ENCODE data around the gene STPG1. TPM values are rescaled to one million over a fixed set of nuclear protein-coding genes. Genes with fewer than 3 reads are reported as not detected.

Gene STPG1
- total RNA-seq, 2 donors from 2014 or later: 9.8 to 10.8 TPM

DNA sequence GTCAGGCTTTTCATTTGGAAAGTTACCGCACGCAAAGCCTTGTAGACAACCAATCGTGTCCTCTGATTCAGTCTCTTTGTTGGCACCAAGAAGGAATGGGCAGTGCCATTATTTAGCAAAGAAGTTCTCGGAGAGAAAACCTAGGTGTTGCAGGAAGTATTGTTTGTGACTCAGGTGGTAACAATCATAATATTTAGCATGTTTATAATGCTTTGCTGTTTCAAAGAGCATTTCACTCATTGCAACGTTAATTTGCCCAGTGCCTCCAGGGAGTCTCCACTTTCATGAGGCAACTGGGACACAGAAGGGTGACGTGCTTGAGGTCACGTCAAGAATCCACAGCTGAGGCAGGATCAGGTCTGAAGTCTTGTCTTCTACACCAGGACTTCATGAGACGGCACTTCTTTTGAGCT lies 31.4 kb downstream of the STPG1 start:
- Histone ChIP-seq H3K27me3 (replicated peaks; ENCODE audit: insufficient read depth) (no peaks in the 10 kb centered on the region), H3K9me3 (no peaks in the 10 kb centered on the region), H3K27ac (no peak overlapping the region), H3K4me1 (replicated peaks) (no peaks in the 10 kb centered on the region), H3K4me3 (no peak overlapping the region), H3K36me3 (no peaks in the 10 kb centered on the region)
- intact Hi-C loops (cut with DNase I): loop anchor here (10.0 kb wide), 1 partner anchor 307 kb away; no protein-coding TSS in a partner anchor
- no peak for DNase-seq (ENCODE audit: low spot score)
- TF ChIP-seq, protein P1, sequence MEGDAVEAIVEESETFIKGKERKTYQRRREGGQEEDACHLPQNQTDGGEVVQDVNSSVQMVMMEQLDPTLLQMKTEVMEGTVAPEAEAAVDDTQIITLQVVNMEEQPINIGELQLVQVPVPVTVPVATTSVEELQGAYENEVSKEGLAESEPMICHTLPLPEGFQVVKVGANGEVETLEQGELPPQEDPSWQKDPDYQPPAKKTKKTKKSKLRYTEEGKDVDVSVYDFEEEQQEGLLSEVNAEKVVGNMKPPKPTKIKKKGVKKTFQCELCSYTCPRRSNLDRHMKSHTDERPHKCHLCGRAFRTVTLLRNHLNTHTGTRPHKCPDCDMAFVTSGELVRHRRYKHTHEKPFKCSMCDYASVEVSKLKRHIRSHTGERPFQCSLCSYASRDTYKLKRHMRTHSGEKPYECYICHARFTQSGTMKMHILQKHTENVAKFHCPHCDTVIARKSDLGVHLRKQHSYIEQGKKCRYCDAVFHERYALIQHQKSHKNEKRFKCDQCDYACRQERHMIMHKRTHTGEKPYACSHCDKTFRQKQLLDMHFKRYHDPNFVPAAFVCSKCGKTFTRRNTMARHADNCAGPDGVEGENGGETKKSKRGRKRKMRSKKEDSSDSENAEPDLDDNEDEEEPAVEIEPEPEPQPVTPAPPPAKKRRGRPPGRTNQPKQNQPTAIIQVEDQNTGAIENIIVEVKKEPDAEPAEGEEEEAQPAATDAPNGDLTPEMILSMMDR (IDR thresholded peaks at IDR 0.05): no peak
- TF ChIP-seq POLR2AphosphoS5 (IDR thresholded peaks at IDR 0.05): no peak
- no peak for TF ChIP-seq POLR2A (IDR thresholded peaks at IDR 0.05)
- WGBS: 85% methylated on average over 8 of the region's 8 CpGs

DNA sequence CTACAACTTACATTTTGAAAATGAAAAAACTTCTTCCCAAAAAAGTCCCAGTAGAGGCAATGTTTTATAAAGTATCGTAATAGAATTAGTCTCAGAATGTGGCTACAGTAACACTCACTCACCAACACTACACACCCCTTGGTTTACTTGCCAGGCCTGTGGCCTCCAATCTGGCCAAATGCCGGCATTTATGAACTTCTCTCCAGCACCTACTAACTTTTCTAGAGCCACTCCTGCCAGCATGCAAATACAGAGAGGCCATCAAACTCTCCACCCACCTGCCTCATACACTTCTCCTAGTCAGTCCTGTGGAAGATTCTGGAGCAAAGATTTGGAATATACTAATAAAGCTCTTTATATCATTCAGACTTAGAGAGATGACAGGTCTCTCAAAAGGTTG lies 32.3 kb downstream of the STPG1 start:
- H3K9me3 ChIP-seq: no peaks in the 10 kb centered on the region
- DNase-seq (ENCODE audit: low spot score): no peak
- TF ChIP-seq, protein P1 (IDR thresholded peaks at IDR 0.05): no peak
- TF ChIP-seq POLR2A (IDR thresholded peaks at IDR 0.05) (no peak), POLR2AphosphoS5 (IDR thresholded peaks at IDR 0.05) (no peak)
- no peaks in the 10 kb centered on the region for H3K4me1 ChIP-seq (replicated peaks)
- WGBS: 54% methylated on average over 2 of the region's 2 CpGs
- intact Hi-C loops (cut with DNase I): loop anchor here (10.0 kb wide), 1 partner anchor 306 kb away; no protein-coding TSS in a partner anchor
- H3K27me3 ChIP-seq (replicated peaks; ENCODE audit: insufficient read depth): no peaks in the 10 kb centered on the region
- no peaks in the 10 kb centered on the region for H3K36me3 ChIP-seq
- H3K27ac ChIP-seq: no peak overlapping the region
- no peak overlapping the region for H3K4me3 ChIP-seq

DNA sequence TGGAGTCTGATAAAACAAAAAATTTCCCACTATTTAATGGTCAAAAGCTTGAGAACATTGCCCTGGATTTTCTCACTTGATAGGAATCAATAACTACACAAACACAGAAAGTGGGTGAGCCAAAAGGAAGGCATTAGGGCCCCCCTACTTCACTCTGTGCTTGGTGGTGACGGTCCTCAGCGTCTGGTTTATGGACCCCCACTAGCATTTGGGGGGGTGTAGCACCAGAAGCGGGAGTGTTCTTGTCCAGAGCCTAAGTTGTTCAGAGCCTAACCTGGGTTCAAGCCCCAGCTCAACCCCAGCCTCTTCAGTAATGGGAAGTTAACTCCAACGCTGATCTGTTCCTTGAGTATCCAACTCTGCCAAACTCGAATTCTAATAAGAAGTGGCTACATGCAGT lies 33.1 kb downstream of the STPG1 start:
- H3K4me3 ChIP-seq: no peak overlapping the region
- H3K27ac ChIP-seq: peak overlapping the region; percentile 6 to 7

DNA sequence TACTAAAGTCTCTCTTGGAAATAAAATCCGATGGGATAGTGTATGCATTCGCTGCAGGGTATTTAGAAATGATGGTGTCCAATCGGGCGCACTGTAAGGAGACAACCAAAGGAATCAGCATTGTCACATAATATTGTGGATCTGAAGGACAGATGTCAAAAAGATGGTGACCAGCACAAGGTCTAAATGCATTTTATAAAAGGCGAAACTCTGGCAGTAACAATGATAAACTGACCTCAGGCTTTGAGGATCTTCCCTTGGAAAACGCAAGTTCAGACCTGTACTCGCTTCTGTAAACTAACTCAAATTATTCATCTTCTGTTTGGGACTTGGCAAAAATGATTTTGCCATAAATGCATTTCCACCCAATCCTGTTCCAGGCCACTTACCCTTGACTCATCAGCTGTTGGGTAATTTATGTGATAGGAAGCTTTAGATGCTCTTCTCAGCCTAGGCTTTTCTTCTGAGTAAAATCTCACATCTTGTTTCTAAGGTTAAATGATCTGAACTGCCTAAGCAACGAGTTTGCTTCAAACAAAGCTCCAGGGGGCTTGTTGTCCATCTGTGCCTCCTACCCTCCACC lies 33.8 kb downstream of the STPG1 start:
- Histone ChIP-seq H3K4me3 (no peak overlapping the region), H3K27ac (peak overlapping the region; percentile 6 to 7), H3K9me3 (no peaks in the 10 kb centered on the region), H3K27me3 (replicated peaks; ENCODE audit: insufficient read depth) (no peaks in the 10 kb centered on the region), H3K4me1 (replicated peaks) (no peaks in the 10 kb centered on the region), H3K36me3 (no peaks in the 10 kb centered on the region)
- 55% methylated on average over 8 of the region's 8 CpGs for WGBS
- TF ChIP-seq POLR2AphosphoS5 (IDR thresholded peaks at IDR 0.05) (peak; percentile 70), POLR2A (IDR thresholded peaks at IDR 0.05) (no peak)
- intact Hi-C loops (cut with DNase I): loop anchor here (10.0 kb wide), 1 partner anchor 305 kb away; no protein-coding TSS in a partner anchor
- DNase-seq (ENCODE audit: low spot score): no peak

More for the DNA sequence above, 33.1 kb downstream of the STPG1 start:
- DNase-seq (ENCODE audit: low spot score): no peak
- Histone ChIP-seq H3K9me3 (no peaks in the 10 kb centered on the region), H3K27me3 (replicated peaks; ENCODE audit: insufficient read depth) (no peaks in the 10 kb centered on the region), H3K36me3 (no peaks in the 10 kb centered on the region), H3K4me1 (replicated peaks) (no peaks in the 10 kb centered on the region)
- intact Hi-C loops (cut with DNase I): loop anchor here (10.0 kb wide), 1 partner anchor 306 kb away; no protein-coding TSS in a partner anchor
- WGBS: 70% methylated on average over 5 of the region's 5 CpGs
- TF ChIP-seq, protein P1 (IDR thresholded peaks at IDR 0.05): no peak
- TF ChIP-seq POLR2A (IDR thresholded peaks at IDR 0.05) (no peak), POLR2AphosphoS5 (IDR thresholded peaks at IDR 0.05) (no peak)

DNA sequence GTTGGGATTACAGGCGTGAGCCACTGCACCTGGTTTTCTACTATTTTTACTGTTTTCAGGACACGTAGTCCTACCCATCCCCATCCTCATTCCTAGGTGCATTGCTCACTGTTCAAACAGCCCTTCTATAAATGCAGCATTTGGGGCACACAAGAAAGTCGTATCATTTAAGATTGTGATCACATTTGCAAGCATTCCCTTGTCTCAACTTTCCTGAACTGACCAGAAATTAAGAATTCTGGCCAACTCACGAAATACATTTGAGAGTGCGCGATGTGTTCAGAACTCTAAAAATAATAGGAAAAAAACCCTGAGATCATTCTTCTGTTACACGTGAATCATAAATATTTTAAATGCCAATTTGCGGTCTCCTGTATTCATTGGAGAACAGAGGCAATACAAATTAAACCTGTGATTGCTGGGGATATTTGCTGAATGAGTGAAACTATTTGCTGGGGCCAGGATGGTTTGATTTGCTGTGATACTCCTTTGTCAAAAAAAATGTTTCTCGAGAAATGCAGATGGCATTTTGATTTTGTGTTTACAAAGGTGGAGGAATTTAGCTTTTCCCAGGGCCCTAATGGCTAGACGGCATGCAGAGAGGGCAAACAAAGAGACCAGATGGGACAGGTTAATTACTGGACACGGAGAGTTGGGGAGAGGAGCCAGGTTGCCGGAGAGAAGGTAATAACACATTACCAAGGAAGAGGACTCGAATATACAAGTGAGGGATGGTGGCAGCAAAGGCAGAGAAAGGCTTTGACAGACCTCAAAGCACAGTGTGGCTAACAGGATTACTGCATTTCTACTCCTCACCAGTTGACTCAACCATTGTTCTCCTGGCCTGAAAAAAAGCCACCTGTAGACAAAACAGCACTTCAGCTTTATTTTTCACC lies 38.4 kb downstream of the STPG1 start:
- Histone ChIP-seq H3K27me3 (replicated peaks; ENCODE audit: insufficient read depth) (no peaks in the 10 kb centered on the region), H3K4me3 (no peak overlapping the region), H3K36me3 (no peaks in the 10 kb centered on the region), H3K4me1 (replicated peaks) (no peaks in the 10 kb centered on the region), H3K27ac (peak overlapping the region; percentile 22 to 62), H3K9me3 (no peaks in the 10 kb centered on the region)
- no peak for DNase-seq (ENCODE audit: low spot score)
- WGBS: 42% methylated on average over 13 of the region's 13 CpGs
- intact Hi-C loops (cut with DNase I): no loop called here
- TF ChIP-seq, protein P1 (IDR thresholded peaks at IDR 0.05): no peak
- TF ChIP-seq POLR2AphosphoS5 (IDR thresholded peaks at IDR 0.05) (no peak), POLR2A (IDR thresholded peaks at IDR 0.05) (no peak)
